ENCODE results near the gene DMXL1.

DNA sequence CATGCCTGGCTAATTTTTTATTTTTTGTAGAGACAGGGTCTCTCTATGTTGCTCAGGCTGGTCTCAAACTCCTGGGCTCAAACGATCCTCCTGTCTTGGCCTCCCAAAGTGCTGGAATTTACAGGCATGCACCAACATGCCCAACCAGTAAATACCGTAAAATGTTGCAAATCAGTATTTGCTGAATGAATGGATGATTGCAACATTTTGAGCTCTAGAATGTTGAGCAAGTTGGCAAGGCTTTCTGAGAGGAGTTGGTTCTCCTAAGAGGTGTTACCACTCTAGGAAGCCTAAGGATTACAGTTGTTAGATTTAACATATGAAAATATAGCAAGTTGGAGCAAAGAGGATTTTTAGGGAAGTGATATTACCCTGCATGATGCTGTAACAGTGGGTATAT lies 15.6 kb upstream of the DMXL1 start:
- TF ChIP-seq EZH2 (IDR thresholded peaks at IDR 0.05; ENCODE audit: borderline replicate concordance, low read length) (no peak), CTCF (IDR thresholded peaks at IDR 0.05; ENCODE audit: low read length) (no peak)
